Stimulated activated CD4-positive, alpha-beta T cell treated with anti-CD3 and anti-CD28 coated beads, Interleukin-1b, Interleukin-23, amount 100 ng/mL, for 1 hour (primary cell): Measurements from ENCODE around the gene TP73.

Experiments used
- DNase-seq, 2 donors: peaks; one replicate each; pipeline ENCODE4 v3.0.0-alpha.2; 2020; ENCODE audit warnings: low read depth in 2 of 2

TP73 gene

GRCh38 chr1:3762873-3763228 lies 110.5 kb downstream of the TP73 start:
- no peak for DNase-seq

- no peak for DNase-seq
Observed at GRCh38 chr1:3763351-3764125, 111.2 kb downstream of the TP73 start.

- DNase-seq: no peak
Observed at GRCh38 chr1:3767328-3767925, 115.1 kb downstream of the TP73 start.

- no peak for DNase-seq
Observed at GRCh38 chr1:3768811-3769390, 116.6 kb downstream of the TP73 start.

- no peak for DNase-seq
Observed at GRCh38 chr1:3770047-3770765, 117.9 kb downstream of the TP73 start.

- no peak for DNase-seq
Observed at GRCh38 chr1:3771108-3772026, 119.1 kb downstream of the TP73 start.

GRCh38 chr1:3772027-3772714 lies 119.9 kb downstream of the TP73 start:
- peak; percentile 67 to 77 for DNase-seq

GRCh38 chr1:3772715-3773571 lies 120.6 kb downstream of the TP73 start, which contains the start of gene SMIM1:
Gene SMIM1, plus strand, starts transcription at chr1:3772749. Its CDS starts 2,625 bp downstream, at chr1:3775374.
- no peak for DNase-seq

GRCh38 chr1:3773572-3774275 lies 121.4 kb downstream of the TP73 start:
- no peak for DNase-seq

GRCh38 chr1:3774276-3774945 lies 122.1 kb downstream of the TP73 start:
- no peak for DNase-seq

GRCh38 chr1:3774946-3775489 lies 122.7 kb downstream of the TP73 start:
- DNase-seq: no peak

GRCh38 chr1:3775490-3776230 lies 123.3 kb downstream of the TP73 start:
- DNase-seq: peak in 1 of 2 donors; percentile 31

- DNase-seq: no peak
Observed at GRCh38 chr1:3776231-3776961, 124.1 kb downstream of the TP73 start.

GRCh38 chr1:3777078-3777547 lies 124.8 kb downstream of the TP73 start:
- DNase-seq: no peak

GRCh38 chr1:3777647-3778589 lies 125.6 kb downstream of the TP73 start:
- DNase-seq: no peak
